ENCODE measurements around the gene PKNOX2. TPM values are rescaled to one million over a fixed set of nuclear protein-coding genes. Genes with fewer than 3 reads are reported as not detected.

PKNOX2 gene
- total RNA-seq, 1 donor from 2014 or later = 6.8 TPM

- Histone ChIP-seq H3K4me1 (ENCODE audit: control insufficient read depth in 3 of 3, insufficient read depth in 3 of 3, low read length in 3 of 3) (peaks cover 22 to 46% (median 25%) of the 10 kb centered on the region in 3 donors), H3K4me3 (ENCODE audit: low read length in 3 of 3) (no peak overlapping the region)
Measured at GRCh38 chr11:125179346-125179745, 14.8 kb downstream of the PKNOX2 start.

DNA sequence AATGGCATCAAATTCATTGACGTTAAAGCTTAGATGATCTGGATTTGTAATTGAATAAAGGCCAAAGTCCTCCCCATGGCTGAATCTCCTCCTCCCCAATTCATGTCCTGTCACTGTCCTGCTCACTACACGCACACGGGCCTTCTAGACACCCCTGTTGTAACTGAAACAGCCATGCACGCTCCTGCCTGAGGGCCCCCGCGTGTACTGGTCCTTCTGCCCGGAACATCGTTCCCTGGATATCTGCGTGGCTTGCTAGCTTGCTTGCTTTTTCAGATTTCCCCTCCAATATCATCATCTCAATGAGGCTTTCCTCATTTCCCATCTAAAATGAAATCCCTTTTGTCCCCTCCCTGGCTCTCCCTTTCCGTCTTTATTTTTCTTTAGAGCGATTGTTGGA, 15.3 kb downstream of the PKNOX2 start:
- no peaks in the 10 kb centered on the region for H3K27me3 ChIP-seq (ENCODE audit: control insufficient read depth in 3 of 3, insufficient read depth in 3 of 3, low read length in 3 of 3)
- H3K27ac ChIP-seq (ENCODE audit: low read depth, low read length) = no peak overlapping the region
- no peak overlapping the region for H3K9ac ChIP-seq (ENCODE audit: low read depth in 1 of 3, low read length in 3 of 3)
- H3K4me1 ChIP-seq (ENCODE audit: control insufficient read depth in 3 of 3, insufficient read depth in 3 of 3, low read length in 3 of 3) = peaks cover 19 to 46% (median 25%) of the 10 kb centered on the region in 3 donors
- H3K9me3 ChIP-seq (ENCODE audit: control insufficient read depth in 3 of 3, low read length in 3 of 3) = no peaks in the 10 kb centered on the region
- H3K4me3 ChIP-seq (ENCODE audit: low read length in 3 of 3) = no peak overlapping the region
- no peaks in the 10 kb centered on the region for H3K36me3 ChIP-seq (ENCODE audit: control insufficient read depth in 3 of 3, insufficient read depth in 3 of 3, low read length in 3 of 3)

More at GRCh38 chr11:125179346-125179745, 14.8 kb downstream of the PKNOX2 start:
- H3K36me3 ChIP-seq (ENCODE audit: control insufficient read depth in 3 of 3, insufficient read depth in 3 of 3, low read length in 3 of 3) = no peaks in the 10 kb centered on the region
- no peak overlapping the region for H3K9ac ChIP-seq (ENCODE audit: low read depth in 1 of 3, low read length in 3 of 3)
- no peak overlapping the region for H3K27ac ChIP-seq (ENCODE audit: low read depth, low read length)
- no peaks in the 10 kb centered on the region for H3K27me3 ChIP-seq (ENCODE audit: control insufficient read depth in 3 of 3, insufficient read depth in 3 of 3, low read length in 3 of 3)
- H3K9me3 ChIP-seq (ENCODE audit: control insufficient read depth in 3 of 3, low read length in 3 of 3) = no peaks in the 10 kb centered on the region

DNA sequence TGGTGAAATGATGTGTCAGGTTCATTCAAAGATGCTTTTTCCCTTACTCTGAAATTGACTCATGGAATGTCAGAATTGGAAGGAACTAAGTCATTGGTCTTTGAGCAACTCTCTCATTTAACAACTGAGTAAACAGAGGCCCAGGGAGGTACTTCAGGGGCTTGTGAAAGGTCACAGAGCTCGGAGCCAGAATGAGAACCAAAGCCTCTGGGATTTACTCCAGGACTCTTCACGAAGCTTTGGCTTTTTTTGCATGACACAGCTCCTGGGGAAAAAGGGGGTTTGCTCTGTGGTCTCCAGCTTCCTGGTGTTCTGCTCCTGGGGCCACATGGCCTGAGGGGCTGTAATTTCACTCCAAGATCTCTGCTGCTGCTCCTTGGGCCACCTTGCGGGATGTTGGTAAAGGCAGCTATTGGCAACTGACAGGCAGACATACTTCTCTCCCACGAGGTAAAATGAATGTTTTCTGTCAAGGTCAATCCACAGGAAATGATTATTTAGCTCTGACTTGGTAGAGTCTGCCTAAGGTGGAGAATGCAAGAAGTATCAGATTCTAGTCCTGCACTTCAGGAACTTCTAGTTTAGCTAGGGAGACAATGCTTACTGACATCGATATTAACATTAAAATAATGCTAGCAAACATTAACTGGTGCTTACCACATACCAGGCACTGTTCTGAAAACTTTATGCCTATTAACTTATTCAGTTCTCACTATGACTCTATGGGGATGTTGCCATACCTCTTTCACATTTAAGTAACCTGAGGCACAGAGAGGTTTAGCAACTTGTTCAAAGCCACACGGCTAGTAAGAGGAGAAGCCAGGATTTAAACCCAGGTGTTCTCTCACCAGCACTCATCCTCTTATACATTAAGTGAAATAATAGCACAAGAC, 16.1 kb downstream of the PKNOX2 start:
- Histone ChIP-seq H3K9me3 (ENCODE audit: control insufficient read depth in 3 of 3, low read length in 3 of 3) (no peaks in the 10 kb centered on the region), H3K9ac (ENCODE audit: low read depth in 1 of 3, low read length in 3 of 3) (no peak overlapping the region), H3K36me3 (ENCODE audit: control insufficient read depth in 3 of 3, insufficient read depth in 3 of 3, low read length in 3 of 3) (no peaks in the 10 kb centered on the region), H3K27me3 (ENCODE audit: control insufficient read depth in 3 of 3, insufficient read depth in 3 of 3, low read length in 3 of 3) (no peaks in the 10 kb centered on the region), H3K27ac (ENCODE audit: low read depth, low read length) (no peak overlapping the region), H3K4me1 (ENCODE audit: control insufficient read depth in 3 of 3, insufficient read depth in 3 of 3, low read length in 3 of 3) (peaks cover 12 to 39% (median 23%) of the 10 kb centered on the region in 3 donors), H3K4me3 (ENCODE audit: low read length in 3 of 3) (no peak overlapping the region)

DNA sequence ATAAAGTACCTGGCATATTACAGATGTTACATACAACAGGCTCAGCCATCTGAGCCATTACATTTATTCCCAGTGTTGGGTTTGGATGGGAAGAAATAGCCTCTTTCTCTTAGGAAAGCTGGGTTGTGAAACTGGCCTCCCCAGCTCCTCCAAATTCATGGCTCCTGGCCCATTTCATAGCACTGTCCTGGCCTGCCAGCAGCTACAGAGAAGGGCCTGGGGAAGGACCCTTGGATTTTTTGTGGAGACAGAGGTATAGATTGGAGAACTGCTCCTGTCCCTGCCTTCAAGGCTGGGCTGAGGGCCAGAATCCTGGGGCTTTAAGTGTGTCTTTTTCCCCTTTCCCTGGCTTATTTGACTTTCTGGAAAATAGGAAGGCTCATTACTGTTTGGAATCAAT, 18.0 kb downstream of the PKNOX2 start:
- no peak overlapping the region for H3K4me3 ChIP-seq (ENCODE audit: low read length in 3 of 3)
- no peak overlapping the region for H3K9ac ChIP-seq (ENCODE audit: low read depth in 1 of 3, low read length in 3 of 3)
- H3K27me3 ChIP-seq (ENCODE audit: control insufficient read depth in 3 of 3, insufficient read depth in 3 of 3, low read length in 3 of 3) = no peaks in the 10 kb centered on the region
- H3K27ac ChIP-seq (ENCODE audit: low read depth, low read length) = no peak overlapping the region
- no peaks in the 10 kb centered on the region for H3K36me3 ChIP-seq (ENCODE audit: control insufficient read depth in 3 of 3, insufficient read depth in 3 of 3, low read length in 3 of 3)
- H3K4me1 ChIP-seq (ENCODE audit: control insufficient read depth in 3 of 3, insufficient read depth in 3 of 3, low read length in 3 of 3) = peaks cover 9 to 24% (median 10%) of the 10 kb centered on the region in 3 donors
- no peaks in the 10 kb centered on the region for H3K9me3 ChIP-seq (ENCODE audit: control insufficient read depth in 3 of 3, low read length in 3 of 3)

DNA sequence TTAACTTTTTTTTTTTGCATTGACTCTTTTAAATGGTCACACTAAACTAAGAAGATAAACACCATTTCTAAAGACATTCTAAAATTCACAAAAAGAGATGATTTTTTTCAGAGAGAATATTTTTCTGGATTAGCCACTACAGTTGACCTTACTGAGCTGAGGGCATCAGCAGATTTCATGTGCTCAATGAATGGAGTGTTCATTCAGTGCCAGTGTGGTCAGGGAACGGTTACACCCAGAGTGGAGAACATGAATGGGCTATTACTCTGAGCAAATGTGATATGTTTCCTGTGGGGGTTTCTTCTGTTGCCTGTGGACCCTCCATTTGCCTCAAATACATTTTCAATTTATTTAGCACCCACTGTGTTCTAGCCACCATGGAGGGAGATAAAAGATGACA, 19.1 kb downstream of the PKNOX2 start:
- no peak overlapping the region for H3K9ac ChIP-seq (ENCODE audit: low read depth in 1 of 3, low read length in 3 of 3)
- no peaks in the 10 kb centered on the region for H3K27me3 ChIP-seq (ENCODE audit: control insufficient read depth in 3 of 3, insufficient read depth in 3 of 3, low read length in 3 of 3)
- H3K36me3 ChIP-seq (ENCODE audit: control insufficient read depth in 3 of 3, insufficient read depth in 3 of 3, low read length in 3 of 3) = no peaks in the 10 kb centered on the region
- peaks cover 9 to 24% (median 9%) of the 10 kb centered on the region in 3 donors for H3K4me1 ChIP-seq (ENCODE audit: control insufficient read depth in 3 of 3, insufficient read depth in 3 of 3, low read length in 3 of 3)
- H3K9me3 ChIP-seq (ENCODE audit: control insufficient read depth in 3 of 3, low read length in 3 of 3) = no peaks in the 10 kb centered on the region
- no peak overlapping the region for H3K27ac ChIP-seq (ENCODE audit: low read depth, low read length)
- H3K4me3 ChIP-seq (ENCODE audit: low read length in 3 of 3) = no peak overlapping the region

GRCh38 chr11:125188021-125188420, 23.5 kb downstream of the PKNOX2 start:
- H3K4me1 ChIP-seq (ENCODE audit: control insufficient read depth in 3 of 3, insufficient read depth in 3 of 3, low read length in 3 of 3) = no peaks in the 10 kb centered on the region
- no peak overlapping the region for H3K27ac ChIP-seq (ENCODE audit: low read depth, low read length)
- no peak overlapping the region for H3K4me3 ChIP-seq (ENCODE audit: low read length in 3 of 3)
- peaks cover 0 to 3% (median 0%) of the 10 kb centered on the region in 3 donors for H3K36me3 ChIP-seq (ENCODE audit: control insufficient read depth in 3 of 3, insufficient read depth in 3 of 3, low read length in 3 of 3)
- no peaks in the 10 kb centered on the region for H3K9me3 ChIP-seq (ENCODE audit: control insufficient read depth in 3 of 3, low read length in 3 of 3)
- no peaks in the 10 kb centered on the region for H3K27me3 ChIP-seq (ENCODE audit: control insufficient read depth in 3 of 3, insufficient read depth in 3 of 3, low read length in 3 of 3)
- no peak overlapping the region for H3K9ac ChIP-seq (ENCODE audit: low read depth in 1 of 3, low read length in 3 of 3)

GRCh38 chr11:125190566-125190965, 26.0 kb downstream of the PKNOX2 start:
- H3K4me3 ChIP-seq (ENCODE audit: low read length in 3 of 3) = no peak overlapping the region
- no peak overlapping the region for H3K27ac ChIP-seq (ENCODE audit: low read depth, low read length)
- H3K36me3 ChIP-seq (ENCODE audit: control insufficient read depth in 3 of 3, insufficient read depth in 3 of 3, low read length in 3 of 3) = peaks cover 0 to 3% (median 0%) of the 10 kb centered on the region in 3 donors
- H3K4me1 ChIP-seq (ENCODE audit: control insufficient read depth in 3 of 3, insufficient read depth in 3 of 3, low read length in 3 of 3) = no peaks in the 10 kb centered on the region
- no peak overlapping the region for H3K9ac ChIP-seq (ENCODE audit: low read depth in 1 of 3, low read length in 3 of 3)
- no peaks in the 10 kb centered on the region for H3K9me3 ChIP-seq (ENCODE audit: control insufficient read depth in 3 of 3, low read length in 3 of 3)
- no peaks in the 10 kb centered on the region for H3K27me3 ChIP-seq (ENCODE audit: control insufficient read depth in 3 of 3, insufficient read depth in 3 of 3, low read length in 3 of 3)

DNA sequence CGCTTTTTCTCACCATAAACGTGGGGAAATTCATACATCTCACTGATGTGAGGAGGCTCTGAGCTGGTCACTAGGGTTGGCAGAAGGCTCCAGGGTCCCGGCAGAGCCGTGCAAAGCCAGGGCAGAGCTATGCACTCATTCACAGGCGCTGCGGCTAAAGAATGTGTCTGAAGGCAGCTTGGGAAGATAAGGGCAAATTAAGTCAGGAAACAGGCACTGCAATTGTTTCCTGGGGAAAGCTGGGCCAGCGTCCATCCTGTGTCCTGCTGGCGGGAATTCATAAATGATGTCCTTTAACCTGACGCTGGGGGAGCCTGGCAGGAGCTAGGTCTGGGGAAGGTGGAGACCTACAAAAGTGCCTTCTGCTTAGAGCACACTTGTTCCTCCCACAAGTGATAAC, 27.6 kb downstream of the PKNOX2 start:
- Histone ChIP-seq H3K27me3 (ENCODE audit: control insufficient read depth in 3 of 3, insufficient read depth in 3 of 3, low read length in 3 of 3) (no peaks in the 10 kb centered on the region), H3K36me3 (ENCODE audit: control insufficient read depth in 3 of 3, insufficient read depth in 3 of 3, low read length in 3 of 3) (peaks cover 0 to 3% (median 0%) of the 10 kb centered on the region in 3 donors), H3K9ac (ENCODE audit: low read depth in 1 of 3, low read length in 3 of 3) (no peak overlapping the region), H3K9me3 (ENCODE audit: control insufficient read depth in 3 of 3, low read length in 3 of 3) (no peaks in the 10 kb centered on the region), H3K4me3 (ENCODE audit: low read length in 3 of 3) (no peak overlapping the region), H3K27ac (ENCODE audit: low read depth, low read length) (no peak overlapping the region), H3K4me1 (ENCODE audit: control insufficient read depth in 3 of 3, insufficient read depth in 3 of 3, low read length in 3 of 3) (peaks cover 0 to 4% (median 0%) of the 10 kb centered on the region in 3 donors)

- no peak overlapping the region for H3K9ac ChIP-seq (ENCODE audit: low read depth in 1 of 3, low read length in 3 of 3)
- no peaks in the 10 kb centered on the region for H3K27me3 ChIP-seq (ENCODE audit: control insufficient read depth in 3 of 3, insufficient read depth in 3 of 3, low read length in 3 of 3)
- peaks cover 0 to 4% (median 2%) of the 10 kb centered on the region in 3 donors for H3K4me1 ChIP-seq (ENCODE audit: control insufficient read depth in 3 of 3, insufficient read depth in 3 of 3, low read length in 3 of 3)
- H3K27ac ChIP-seq (ENCODE audit: low read depth, low read length) = no peak overlapping the region
- no peaks in the 10 kb centered on the region for H3K9me3 ChIP-seq (ENCODE audit: control insufficient read depth in 3 of 3, low read length in 3 of 3)
- H3K4me3 ChIP-seq (ENCODE audit: low read length in 3 of 3) = no peak overlapping the region
- H3K36me3 ChIP-seq (ENCODE audit: control insufficient read depth in 3 of 3, insufficient read depth in 3 of 3, low read length in 3 of 3) = peaks cover 0 to 3% (median 0%) of the 10 kb centered on the region in 3 donors
Measured at GRCh38 chr11:125192717-125193415, 28.3 kb downstream of the PKNOX2 start.

DNA sequence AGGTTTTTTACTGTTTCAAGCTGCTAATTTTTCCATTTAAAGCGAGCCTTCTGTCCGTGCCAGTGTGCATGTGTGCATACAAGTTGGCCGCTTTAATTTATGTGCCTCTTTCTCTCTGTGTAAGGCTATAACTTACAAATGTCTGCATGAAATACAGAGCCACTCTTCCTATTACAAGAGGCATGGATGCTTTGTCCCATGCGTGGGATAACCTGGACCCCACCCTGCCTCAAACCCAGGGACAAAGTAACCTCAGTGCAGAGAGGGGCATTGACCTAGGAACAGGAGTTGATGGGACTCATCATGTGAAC, 28.8 kb downstream of the PKNOX2 start:
- H3K4me3 ChIP-seq (ENCODE audit: low read length in 3 of 3) = no peak overlapping the region
- H3K27me3 ChIP-seq (ENCODE audit: control insufficient read depth in 3 of 3, insufficient read depth in 3 of 3, low read length in 3 of 3) = no peaks in the 10 kb centered on the region
- no peaks in the 10 kb centered on the region for H3K9me3 ChIP-seq (ENCODE audit: control insufficient read depth in 3 of 3, low read length in 3 of 3)
- H3K4me1 ChIP-seq (ENCODE audit: control insufficient read depth in 3 of 3, insufficient read depth in 3 of 3, low read length in 3 of 3) = peaks cover 0 to 4% (median 3%) of the 10 kb centered on the region in 3 donors
- H3K27ac ChIP-seq (ENCODE audit: low read depth, low read length) = no peak overlapping the region
- H3K9ac ChIP-seq (ENCODE audit: low read depth in 1 of 3, low read length in 3 of 3) = no peak overlapping the region
- H3K36me3 ChIP-seq (ENCODE audit: control insufficient read depth in 3 of 3, insufficient read depth in 3 of 3, low read length in 3 of 3) = peaks cover 0 to 3% (median 0%) of the 10 kb centered on the region in 3 donors

All from skeletal muscle tissue (tissue), 4 donors.